ENCODE data around the gene KCND2. TPM values are rescaled to one million over a fixed set of nuclear protein-coding genes. Genes with fewer than 3 reads are reported as not detected.

The KCND2 gene
- total RNA-seq, 1 donor from 2014 or later, result 2.9 TPM

- H3K9ac ChIP-seq, result no peak overlapping the region
- H3F3A ChIP-seq (ENCODE audit: low read depth), result no peaks in the 10 kb centered on the region
- no peak overlapping the region for H3K4me2 ChIP-seq
- H2AFZ ChIP-seq (replicated peaks), result peak overlapping the region; percentile 58
- H3K27me3 Mint-ChIP-seq (ENCODE audit: insufficient read depth, low read depth), result no peaks in the 10 kb centered on the region
- no peaks in the 10 kb centered on the region for H3K36me3 Mint-ChIP-seq
- H4K20me1 ChIP-seq (ENCODE audit: low read depth), result no peaks in the 10 kb centered on the region
- H3K27ac ChIP-seq, result no peak overlapping the region
- H3K4me3 ChIP-seq, result no peak overlapping the region
- H3K4me3 Mint-ChIP-seq, result no peak overlapping the region
- no peak for DNase-seq (ENCODE audit: low spot score)
- H3K36me3 ChIP-seq, result no peaks in the 10 kb centered on the region
- H3K79me2 ChIP-seq (ENCODE audit: low read depth), result no peaks in the 10 kb centered on the region
- H3K27me3 ChIP-seq, result no peaks in the 10 kb centered on the region
- no peak overlapping the region for H3K27ac Mint-ChIP-seq
- TF ChIP-seq EZH2phosphoT487 (IDR thresholded peaks at IDR 0.05) (no peak), EZH2 (IDR thresholded peaks at IDR 0.05) (no peak)
- TF ChIP-seq, protein P1, sequence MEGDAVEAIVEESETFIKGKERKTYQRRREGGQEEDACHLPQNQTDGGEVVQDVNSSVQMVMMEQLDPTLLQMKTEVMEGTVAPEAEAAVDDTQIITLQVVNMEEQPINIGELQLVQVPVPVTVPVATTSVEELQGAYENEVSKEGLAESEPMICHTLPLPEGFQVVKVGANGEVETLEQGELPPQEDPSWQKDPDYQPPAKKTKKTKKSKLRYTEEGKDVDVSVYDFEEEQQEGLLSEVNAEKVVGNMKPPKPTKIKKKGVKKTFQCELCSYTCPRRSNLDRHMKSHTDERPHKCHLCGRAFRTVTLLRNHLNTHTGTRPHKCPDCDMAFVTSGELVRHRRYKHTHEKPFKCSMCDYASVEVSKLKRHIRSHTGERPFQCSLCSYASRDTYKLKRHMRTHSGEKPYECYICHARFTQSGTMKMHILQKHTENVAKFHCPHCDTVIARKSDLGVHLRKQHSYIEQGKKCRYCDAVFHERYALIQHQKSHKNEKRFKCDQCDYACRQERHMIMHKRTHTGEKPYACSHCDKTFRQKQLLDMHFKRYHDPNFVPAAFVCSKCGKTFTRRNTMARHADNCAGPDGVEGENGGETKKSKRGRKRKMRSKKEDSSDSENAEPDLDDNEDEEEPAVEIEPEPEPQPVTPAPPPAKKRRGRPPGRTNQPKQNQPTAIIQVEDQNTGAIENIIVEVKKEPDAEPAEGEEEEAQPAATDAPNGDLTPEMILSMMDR (IDR thresholded peaks at IDR 0.05), result no peak
- no peaks in the 10 kb centered on the region for H3K9me3 Mint-ChIP-seq
- no peaks in the 10 kb centered on the region for H3K9me3 ChIP-seq (ENCODE audit: low read depth)
- peaks cover 5% of the 10 kb centered on the region for H3K4me1 ChIP-seq
- no peaks in the 10 kb centered on the region for H3K4me1 Mint-ChIP-seq
These were observed 98.0 kb downstream of the KCND2 start for GRCh38 chr7:120370954-120371353.

GRCh38 chr7:120373174-120373573 is 100.2 kb downstream of the KCND2 start:
- Histone ChIP-seq H3K9me3 (ENCODE audit: low read depth) (no peaks in the 10 kb centered on the region), H2AFZ (replicated peaks) (no peak overlapping the region), H3K4me2 (no peak overlapping the region), H3F3A (ENCODE audit: low read depth) (no peaks in the 10 kb centered on the region), H3K36me3 (no peaks in the 10 kb centered on the region), H3K9ac (no peak overlapping the region), H3K79me2 (ENCODE audit: low read depth) (no peaks in the 10 kb centered on the region), H4K20me1 (ENCODE audit: low read depth) (no peaks in the 10 kb centered on the region), H3K4me3 (no peak overlapping the region), H3K27ac (no peak overlapping the region), H3K27me3 (no peaks in the 10 kb centered on the region), H3K4me1 (peaks cover 5% of the 10 kb centered on the region)
- H3K9me3 Mint-ChIP-seq, result no peaks in the 10 kb centered on the region
- DNase-seq (ENCODE audit: low spot score), result no peak
- no peak overlapping the region for H3K4me3 Mint-ChIP-seq
- no peaks in the 10 kb centered on the region for H3K4me1 Mint-ChIP-seq
- H3K27me3 Mint-ChIP-seq (ENCODE audit: insufficient read depth, low read depth), result no peaks in the 10 kb centered on the region
- TF ChIP-seq EZH2phosphoT487 (IDR thresholded peaks at IDR 0.05) (no peak), EZH2 (IDR thresholded peaks at IDR 0.05) (no peak)
- TF ChIP-seq, protein P1 (IDR thresholded peaks at IDR 0.05), result no peak
- no peak overlapping the region for H3K27ac Mint-ChIP-seq
- no peaks in the 10 kb centered on the region for H3K36me3 Mint-ChIP-seq

- no peak for TF ChIP-seq EZH2 (IDR thresholded peaks at IDR 0.05)
- TF ChIP-seq, protein P1 (IDR thresholded peaks at IDR 0.05), result no peak
- no peak for TF ChIP-seq EZH2phosphoT487 (IDR thresholded peaks at IDR 0.05)
- Histone ChIP-seq H3F3A (ENCODE audit: low read depth) (no peaks in the 10 kb centered on the region), H3K27ac (no peak overlapping the region), H3K9me3 (ENCODE audit: low read depth) (no peaks in the 10 kb centered on the region), H4K20me1 (ENCODE audit: low read depth) (no peaks in the 10 kb centered on the region), H3K4me3 (no peak overlapping the region), H3K9ac (no peak overlapping the region), H3K4me2 (no peak overlapping the region), H3K36me3 (no peaks in the 10 kb centered on the region), H3K4me1 (no peaks in the 10 kb centered on the region), H3K79me2 (ENCODE audit: low read depth) (no peaks in the 10 kb centered on the region), H2AFZ (replicated peaks) (no peak overlapping the region), H3K27me3 (no peaks in the 10 kb centered on the region)
- Mint-ChIP-seq H3K27me3 (ENCODE audit: insufficient read depth, low read depth) (no peaks in the 10 kb centered on the region), H3K27ac (no peak overlapping the region), H3K4me3 (no peak overlapping the region), H3K36me3 (no peaks in the 10 kb centered on the region), H3K9me3 (no peaks in the 10 kb centered on the region), H3K4me1 (no peaks in the 10 kb centered on the region)
- no peak for DNase-seq (ENCODE audit: low spot score)
These were observed 121.6 kb downstream of the KCND2 start for GRCh38 chr7:120394595-120394994.
